HepG2 (cell line): ENCODE data around the gene UCKL1. TPM values are rescaled to one million over a fixed set of nuclear protein-coding genes. Genes with fewer than 3 reads are reported as not detected.

Experiments used
- HINFP ChIP-seq: sonication (generic); formaldehyde crosslinking; IDR thresholded peaks from 2 replicates; pipeline ENCODE4 v1.4.0; 2020; ENCODE audit warnings: low read depth, mild to moderate bottlenecking, missing genetic modification reagents
- IRX3 ChIP-seq: sonication (generic); formaldehyde crosslinking; IDR thresholded peaks from 2 replicates; pipeline ENCODE4 v1.8.1; 2023; ENCODE audit warnings: mild to moderate bottlenecking, low read depth, missing genetic modification reagents, borderline replicate concordance
- KDM3A ChIP-seq: IDR thresholded peaks from 2 replicates; pipeline ENCODE4 v1.6.1; 2018; ENCODE audit warnings: low read depth, missing compliant biosample characterization
- MIER2 ChIP-seq: IDR thresholded peaks from 2 replicates; pipeline ENCODE4 v1.6.1; 2016; ENCODE audit warnings: missing biosample characterization, missing genetic modification reagents
- NFE2L2 ChIP-seq: fragments of 150-350 bp; IDR thresholded peaks from 2 replicates; pipeline ENCODE4 v1.6.1; 2014; ENCODE audit warnings: low read length
- NR2C2 ChIP-seq: sonication (generic); formaldehyde crosslinking; IDR thresholded peaks from 2 replicates; pipeline ENCODE4 v1.4.0; 2020; ENCODE audit warnings: missing genetic modification reagents, mild to moderate bottlenecking, moderate library complexity, borderline replicate concordance
- REL ChIP-seq: sonication (generic); formaldehyde crosslinking; conservative IDR thresholded peaks from 2 replicates; pipeline ENCODE4 v1.8.0; 2022; ENCODE audit warnings: mild to moderate bottlenecking, missing genetic modification reagents, moderate library complexity
- TAF15 ChIP-seq: fragments of 200-400 bp; formaldehyde crosslinking; IDR thresholded peaks from one replicate; pipeline ENCODE4 v1.6.1; 2018; ENCODE audit warnings: mild to moderate bottlenecking, low read depth, low read length; ENCODE audit not compliant: poor library complexity, severe bottlenecking
- TOE1 ChIP-seq: sonication (generic); formaldehyde crosslinking; IDR thresholded peaks from 2 replicates; pipeline ENCODE4 v1.4.0; 2020; ENCODE audit warnings: mild to moderate bottlenecking, missing genetic modification reagents
- ZBTB1 ChIP-seq: sonication (generic); formaldehyde crosslinking; IDR thresholded peaks from 2 replicates; pipeline ENCODE4 v1.4.0; 2020; ENCODE audit warnings: missing genetic modification reagents, borderline replicate concordance
- ZNF12 ChIP-seq: sonication (generic); formaldehyde crosslinking; IDR thresholded peaks from 2 replicates; pipeline ENCODE4 v1.5.0; 2020; ENCODE audit warnings: missing genetic modification reagents
- ZNF235 ChIP-seq: sonication (generic); formaldehyde crosslinking; IDR thresholded peaks from 2 replicates; pipeline ENCODE4 v1.8.1; 2023; ENCODE audit warnings: mild to moderate bottlenecking, missing genetic modification reagents, borderline replicate concordance
- ZNF24 ChIP-seq: fragments of 450-650 bp; IDR thresholded peaks from 2 replicates; pipeline ENCODE4 v1.6.1; 2017; ENCODE audit warnings: antibody characterized with exemption, mild to moderate bottlenecking
- ZNF431 ChIP-seq: sonication (generic); formaldehyde crosslinking; IDR thresholded peaks from 2 replicates; pipeline ENCODE4 v1.9.0; 2022; ENCODE audit warnings: missing genetic modification reagents, low read depth, mild to moderate bottlenecking, borderline replicate concordance
- ZNF468 ChIP-seq: sonication (generic); formaldehyde crosslinking; IDR thresholded peaks from 2 replicates; pipeline ENCODE4 v1.8.0; 2022; ENCODE audit warnings: mild to moderate bottlenecking, moderate library complexity, missing genetic modification reagents
- ZNF496 ChIP-seq: sonication (generic); formaldehyde crosslinking; IDR thresholded peaks from 2 replicates; pipeline ENCODE4 v1.8.1; 2023; ENCODE audit warnings: mild to moderate bottlenecking, moderate library complexity, missing genetic modification reagents; ENCODE audit not compliant: insufficient replicate concordance
- ZNF546 ChIP-seq: sonication (generic); formaldehyde crosslinking; conservative IDR thresholded peaks from 2 replicates; pipeline ENCODE4 v1.8.1; 2023; ENCODE audit warnings: mild to moderate bottlenecking, missing genetic modification reagents
- ZNF672 ChIP-seq: sonication (generic); formaldehyde crosslinking; IDR thresholded peaks from 2 replicates; pipeline ENCODE4 v1.8.1; 2022; ENCODE audit warnings: missing genetic modification reagents
- ZNF709 ChIP-seq: sonication (generic); formaldehyde crosslinking; IDR thresholded peaks from 2 replicates; pipeline ENCODE4 v1.5.0; 2020; ENCODE audit warnings: mild to moderate bottlenecking, missing genetic modification reagents
- ZNF713 ChIP-seq: sonication (generic); formaldehyde crosslinking; IDR thresholded peaks from 2 replicates; pipeline ENCODE4 v1.4.0; 2020; ENCODE audit warnings: mild to moderate bottlenecking, missing genetic modification reagents
- ZNF878 ChIP-seq: sonication (generic); formaldehyde crosslinking; IDR thresholded peaks from 2 replicates; pipeline ENCODE4 v1.8.1; 2023; ENCODE audit warnings: mild to moderate bottlenecking, missing genetic modification reagents, moderate library complexity
- ZSCAN20 ChIP-seq: sonication (generic); formaldehyde crosslinking; IDR thresholded peaks from 2 replicates; pipeline ENCODE4 v1.4.0; 2020; ENCODE audit warnings: missing genetic modification reagents, mild to moderate bottlenecking, borderline replicate concordance
- ZSCAN31 ChIP-seq: sonication (generic); formaldehyde crosslinking; IDR thresholded peaks from 2 replicates; pipeline ENCODE4 v1.5.0; 2020; ENCODE audit warnings: low read depth, mild to moderate bottlenecking, missing genetic modification reagents
- polyA plus RNA-seq, 8 experiments: library from polyadenylated mRNA; depleted of rRNA in 3 of 8; stranded (reverse) in 7 of 8; unstranded in 1 of 8; fragments of >200 nt; fragmentation: Illumina TruSeq in 4 of 8; extraction: Trizol in 4 of 8; gene quantifications; 2 replicates each; pipeline versions ENCODE4 v1.2.1 to v1.2.3, GENCODE V29; 2011 to 2016; ENCODE audit warnings: low read depth in 4 of 8, missing spikeins in 1 of 8, mixed read lengths in 1 of 8; ENCODE audit not compliant: insufficient read depth in 1 of 8
- total RNA-seq, 5 experiments: library from RNA; depleted of rRNA; stranded (reverse); fragments of >200 nt; fragmentation: Illumina TruSeq; extraction: Trizol; gene quantifications; 2 replicates each; pipeline ENCODE4 v1.2.3, GENCODE V29; 2016; ENCODE audit warnings: low read depth in 1 of 5
- TF ChIP-seq, protein P1 (sequence below): sonication (generic); formaldehyde crosslinking; IDR thresholded peaks from 2 replicates; pipeline ENCODE4 v1.5.0; 2020; ENCODE audit warnings: mild to moderate bottlenecking, missing genetic modification reagents

UCKL1 gene
- total and polyA plus RNA-seq, 2 of the 13 experiments (the other 11 are each of a cell fraction or from before 2014, with no cell fraction given): 50.2 to 126 TPM

DNA sequence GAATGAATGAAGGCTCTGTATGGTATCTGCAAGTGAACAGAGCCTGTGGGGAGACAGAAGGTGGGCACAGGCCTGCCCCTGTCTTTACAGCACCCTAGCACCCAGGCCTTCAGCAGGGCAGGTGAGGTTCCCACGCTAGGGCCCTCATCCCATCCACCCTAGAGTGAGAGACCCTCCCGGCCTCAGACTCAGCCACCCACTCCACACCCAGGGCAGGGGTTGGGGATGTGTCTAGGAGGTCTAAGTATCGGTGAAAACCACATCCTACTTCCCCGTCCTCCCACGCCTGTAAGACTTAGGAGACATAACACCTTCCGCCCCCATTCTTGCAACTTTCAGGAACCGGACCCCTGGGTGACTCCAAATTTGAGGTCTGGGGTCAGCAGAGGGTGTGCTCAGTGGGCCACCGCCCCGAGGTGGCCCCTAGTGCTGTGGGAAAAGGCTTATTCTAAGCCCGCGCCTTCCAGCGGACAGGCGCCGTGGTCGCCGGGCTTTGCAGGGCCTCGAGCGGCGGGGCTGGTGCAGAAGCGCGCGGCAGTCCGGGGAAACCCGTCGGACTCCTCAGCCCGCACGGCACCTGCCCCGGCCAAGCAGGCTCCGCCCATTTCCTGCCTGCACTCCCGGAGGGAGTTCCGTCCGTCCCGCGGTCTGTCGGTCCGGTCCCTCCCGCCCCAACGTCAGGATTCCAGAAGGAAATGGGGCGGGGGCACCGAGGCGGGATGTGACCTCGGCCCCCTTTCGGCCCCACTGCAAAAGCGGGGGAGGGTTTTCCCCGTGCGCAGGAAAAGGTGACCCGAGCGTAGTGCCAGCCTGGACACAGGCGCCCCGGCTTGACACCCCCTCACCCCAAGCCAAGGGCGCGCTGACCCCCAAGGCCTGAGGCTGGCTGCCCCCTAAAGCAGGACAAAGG lies 22.4 kb upstream of the UCKL1 start (continued):
- peak; percentile 87 for TF ChIP-seq TAF15
- TF ChIP-seq ZNF468 (CRISPR knock-in tag): no peak
- TF ChIP-seq ZNF431 (CRISPR knock-in tag): 0 out of 2 replicates have a peak, but pooled peaks have one; percentile 65
- TF ChIP-seq ZSCAN31 (CRISPR knock-in tag): 0 out of 2 replicates have a peak, but pooled peaks have one; percentile 83
- TF ChIP-seq ZNF709 (CRISPR knock-in tag): peak; percentile 34
- TF ChIP-seq ZNF12: no peak; the same call in 1 of the 2 replicates
- peak; percentile 80; the same call in 1 of the 2 replicates for TF ChIP-seq TOE1 (CRISPR knock-in tag)
- TF ChIP-seq ZNF672 (CRISPR knock-in tag): 0 out of 2 replicates have a peak, but pooled peaks have one; percentile 40
- TF ChIP-seq ZNF496 (CRISPR knock-in tag): no peak
- TF ChIP-seq IRX3 (CRISPR knock-in tag): no peak; the same call in 1 of the 2 replicates
- TF ChIP-seq ZNF24: no peak
- TF ChIP-seq ZNF713 (CRISPR knock-in tag): peak; percentile 95; the same call in 1 of the 2 replicates
- TF ChIP-seq, protein P1, sequence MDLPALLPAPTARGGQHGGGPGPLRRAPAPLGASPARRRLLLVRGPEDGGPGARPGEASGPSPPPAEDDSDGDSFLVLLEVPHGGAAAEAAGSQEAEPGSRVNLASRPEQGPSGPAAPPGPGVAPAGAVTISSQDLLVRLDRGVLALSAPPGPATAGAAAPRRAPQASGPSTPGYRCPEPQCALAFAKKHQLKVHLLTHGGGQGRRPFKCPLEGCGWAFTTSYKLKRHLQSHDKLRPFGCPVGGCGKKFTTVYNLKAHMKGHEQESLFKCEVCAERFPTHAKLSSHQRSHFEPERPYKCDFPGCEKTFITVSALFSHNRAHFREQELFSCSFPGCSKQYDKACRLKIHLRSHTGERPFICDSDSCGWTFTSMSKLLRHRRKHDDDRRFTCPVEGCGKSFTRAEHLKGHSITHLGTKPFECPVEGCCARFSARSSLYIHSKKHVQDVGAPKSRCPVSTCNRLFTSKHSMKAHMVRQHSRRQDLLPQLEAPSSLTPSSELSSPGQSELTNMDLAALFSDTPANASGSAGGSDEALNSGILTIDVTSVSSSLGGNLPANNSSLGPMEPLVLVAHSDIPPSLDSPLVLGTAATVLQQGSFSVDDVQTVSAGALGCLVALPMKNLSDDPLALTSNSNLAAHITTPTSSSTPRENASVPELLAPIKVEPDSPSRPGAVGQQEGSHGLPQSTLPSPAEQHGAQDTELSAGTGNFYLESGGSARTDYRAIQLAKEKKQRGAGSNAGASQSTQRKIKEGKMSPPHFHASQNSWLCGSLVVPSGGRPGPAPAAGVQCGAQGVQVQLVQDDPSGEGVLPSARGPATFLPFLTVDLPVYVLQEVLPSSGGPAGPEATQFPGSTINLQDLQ (CRISPR knock-in tag): peak; percentile 92; the same call in 1 of the 2 replicates
- 0 out of 2 replicates have a peak, but pooled peaks have one; percentile 60 for TF ChIP-seq MIER2 (CRISPR knock-in tag)
- TF ChIP-seq ZBTB1 (CRISPR knock-in tag): peak; percentile 85; the same call in 1 of the 2 replicates
- peak; percentile 72; the same call in 1 of the 2 replicates for TF ChIP-seq ZNF235 (CRISPR knock-in tag)
- TF ChIP-seq NFE2L2: no peak
- no peak; the same call in 1 of the 2 replicates for TF ChIP-seq REL (CRISPR knock-in tag)
- TF ChIP-seq ZSCAN20: peak; percentile 92; the same call in 1 of the 2 replicates
- TF ChIP-seq HINFP (CRISPR knock-in tag): peak; percentile 91
- 0 out of 2 replicates have a peak, but pooled peaks have one; percentile 38 for TF ChIP-seq ZNF878 (CRISPR knock-in tag)
- peak; percentile 98 for TF ChIP-seq KDM3A
- TF ChIP-seq NR2C2 (CRISPR knock-in tag): peak; percentile 88
- TF ChIP-seq ZNF546 (CRISPR knock-in tag): peak; percentile 90; the same call in 1 of the 2 replicates
